AG09309 (cell line): ENCODE measurements around the gene RASGEF1B.

Experiments
- DNase-seq: peaks from one replicate; pipeline ENCODE4 v3.0.0-alpha.2; 2010; ENCODE audit warnings: low read depth
- H3K4me3 ChIP-seq: 2 replicates; pipeline ENCODE4 v1.5.1; 2011; ENCODE audit warnings: mild to moderate bottlenecking, low read depth, low read length, moderate library complexity; ENCODE audit not compliant: control insufficient read depth
- CTCF ChIP-seq: IDR thresholded peaks from 2 replicates; pipeline ENCODE4 v1.5.1; 2011; ENCODE audit warnings: mild to moderate bottlenecking, low read depth, low read length, inconsistent platforms; ENCODE audit not compliant: insufficient read depth, control insufficient read depth; ENCODE audit errors: missing control alignments

Gene RASGEF1B

GRCh38 chr4:81447566-81448229 is 24.0 kb downstream of the RASGEF1B start:
- no peak overlapping the region for H3K4me3 ChIP-seq
- TF ChIP-seq CTCF: no peak
- no peak for DNase-seq

GRCh38 chr4:81446634-81447033 is 25.1 kb downstream of the RASGEF1B start:
- no peak overlapping the region for H3K4me3 ChIP-seq
- no peak for TF ChIP-seq CTCF
- no peak for DNase-seq

- no peak for DNase-seq
- no peak overlapping the region for H3K4me3 ChIP-seq
- no peak for TF ChIP-seq CTCF
Measured at GRCh38 chr4:81445196-81445595, 26.5 kb downstream of the RASGEF1B start.

- H3K4me3 ChIP-seq: no peak overlapping the region
- DNase-seq: no peak
- TF ChIP-seq CTCF: no peak
Measured at GRCh38 chr4:81442484-81443085, 29.1 kb downstream of the RASGEF1B start.

- no peak for DNase-seq
Measured at GRCh38 chr4:81440949-81441348, 30.8 kb downstream of the RASGEF1B start.

GRCh38 chr4:81436941-81437574 is 34.6 kb downstream of the RASGEF1B start:
- no peak overlapping the region for H3K4me3 ChIP-seq
- no peak for TF ChIP-seq CTCF
- no peak for DNase-seq

More at GRCh38 chr4:81440949-81441348, 30.8 kb downstream of the RASGEF1B start:
- no peak for TF ChIP-seq CTCF
- H3K4me3 ChIP-seq: no peak overlapping the region

GRCh38 chr4:81436096-81436495 is 35.6 kb downstream of the RASGEF1B start:
- no peak for DNase-seq
- no peak for TF ChIP-seq CTCF
- H3K4me3 ChIP-seq: no peak overlapping the region
